Astrocyte of the spinal cord (primary cell): ENCODE measurements around the gene ZNF32.

Source experiments
- DNase-seq: peaks from one replicate; pipeline ENCODE4 v3.0.0; 2011; ENCODE audit warnings: low read depth, low spot score
- H3K4me3 ChIP-seq: 2 replicates; pipeline ENCODE4 v1.5.1; 2011; ENCODE audit warnings: low read depth, mild to moderate bottlenecking, low read length, moderate library complexity
- in situ Hi-C: cut with HindIII; loops from 2 replicates; pipeline ENCODE4 v1.10.0; 2017; ENCODE audit warnings: low sequenced_read_pairs
- TF ChIP-seq, protein P1 (sequence below): IDR thresholded peaks from 2 replicates; pipeline ENCODE4 v1.5.1; 2012; ENCODE audit warnings: low read depth, mild to moderate bottlenecking, low read length, inconsistent platforms

Gene ZNF32

DNA sequence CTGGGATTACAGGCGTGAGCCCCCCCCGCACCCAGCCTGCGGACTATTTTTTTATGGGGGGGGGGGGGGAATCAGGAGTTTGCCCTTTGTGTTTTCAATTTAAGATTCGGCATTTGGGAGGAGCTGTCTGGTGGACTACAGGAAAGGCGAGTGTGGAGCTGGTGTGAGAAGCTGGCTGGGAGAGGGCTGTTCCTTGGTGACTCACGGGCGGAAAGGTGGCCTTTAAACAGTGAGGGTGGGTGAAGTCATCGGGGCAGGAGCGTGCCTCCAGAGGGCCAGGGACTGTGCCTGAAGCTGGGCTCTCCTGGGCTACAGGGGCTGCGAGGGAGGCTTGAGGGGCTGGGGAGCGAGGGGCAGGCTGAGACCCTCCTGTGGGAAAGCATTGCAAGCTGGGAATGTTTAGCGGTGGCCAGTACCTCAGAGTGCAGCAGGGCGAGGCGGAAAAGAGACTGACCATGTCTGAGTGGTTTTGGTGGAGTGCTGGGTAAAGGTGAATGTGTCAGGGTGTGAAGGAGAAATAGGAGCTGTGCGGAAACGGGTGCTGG lies 39.7 kb upstream of the ZNF32 start:
- TF ChIP-seq, protein P1, sequence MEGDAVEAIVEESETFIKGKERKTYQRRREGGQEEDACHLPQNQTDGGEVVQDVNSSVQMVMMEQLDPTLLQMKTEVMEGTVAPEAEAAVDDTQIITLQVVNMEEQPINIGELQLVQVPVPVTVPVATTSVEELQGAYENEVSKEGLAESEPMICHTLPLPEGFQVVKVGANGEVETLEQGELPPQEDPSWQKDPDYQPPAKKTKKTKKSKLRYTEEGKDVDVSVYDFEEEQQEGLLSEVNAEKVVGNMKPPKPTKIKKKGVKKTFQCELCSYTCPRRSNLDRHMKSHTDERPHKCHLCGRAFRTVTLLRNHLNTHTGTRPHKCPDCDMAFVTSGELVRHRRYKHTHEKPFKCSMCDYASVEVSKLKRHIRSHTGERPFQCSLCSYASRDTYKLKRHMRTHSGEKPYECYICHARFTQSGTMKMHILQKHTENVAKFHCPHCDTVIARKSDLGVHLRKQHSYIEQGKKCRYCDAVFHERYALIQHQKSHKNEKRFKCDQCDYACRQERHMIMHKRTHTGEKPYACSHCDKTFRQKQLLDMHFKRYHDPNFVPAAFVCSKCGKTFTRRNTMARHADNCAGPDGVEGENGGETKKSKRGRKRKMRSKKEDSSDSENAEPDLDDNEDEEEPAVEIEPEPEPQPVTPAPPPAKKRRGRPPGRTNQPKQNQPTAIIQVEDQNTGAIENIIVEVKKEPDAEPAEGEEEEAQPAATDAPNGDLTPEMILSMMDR, result no peak
- in situ Hi-C loops, result no loop called here
- no peak overlapping the region for H3K4me3 ChIP-seq
- DNase-seq, result no peak

DNA sequence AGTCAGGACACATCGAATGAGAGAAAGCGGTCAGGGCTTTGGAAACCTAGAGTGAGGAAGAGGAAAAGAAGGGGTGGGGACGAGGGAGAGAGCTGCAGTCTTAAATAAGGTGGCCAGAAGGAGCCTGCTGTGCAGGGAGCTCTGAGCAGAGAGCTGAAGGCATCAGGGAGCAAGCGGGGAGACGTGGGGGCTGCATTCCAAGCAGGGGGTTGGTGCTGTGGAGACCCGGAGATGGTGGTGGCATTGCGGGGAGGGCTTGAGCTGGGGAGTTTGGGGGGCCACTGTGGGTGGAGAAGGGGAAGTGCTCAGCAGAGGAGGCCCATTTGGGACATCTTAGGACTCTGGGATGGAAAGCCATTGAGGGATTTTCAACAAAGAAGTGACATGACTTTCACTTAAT lies 38.7 kb upstream of the ZNF32 start:
- no peak overlapping the region for H3K4me3 ChIP-seq
- in situ Hi-C loops, result no loop called here
- TF ChIP-seq, protein P1, result no peak
- no peak for DNase-seq

GRCh38 chr10:43686414-43686813 lies 37.7 kb upstream of the ZNF32 start:
- no peak overlapping the region for H3K4me3 ChIP-seq
- in situ Hi-C loops, result no loop called here
- no peak for DNase-seq
- TF ChIP-seq, protein P1, result peak; percentile 5

- TF ChIP-seq, protein P1, result no peak
- in situ Hi-C loops, result no loop called here
Measured at GRCh38 chr10:43685744-43686143, 37.1 kb upstream of the ZNF32 start.

DNA sequence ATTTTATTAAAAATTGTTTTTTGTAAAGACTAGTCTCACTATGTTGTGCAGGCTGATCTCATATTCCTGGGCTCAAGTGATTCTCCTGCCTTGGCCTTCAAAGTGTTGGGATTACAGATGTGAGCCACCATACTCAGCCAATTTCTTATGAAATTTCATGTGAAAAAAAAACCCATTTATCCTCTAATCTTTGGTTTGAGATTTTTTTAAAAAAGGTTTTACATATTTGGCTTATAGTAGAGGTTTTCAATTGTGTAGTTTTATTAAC lies 35.5 kb upstream of the ZNF32 start:
- TF ChIP-seq, protein P1, result no peak
- no peak overlapping the region for H3K4me3 ChIP-seq
- in situ Hi-C loops, result no loop called here
- DNase-seq, result no peak

More at GRCh38 chr10:43685744-43686143, 37.1 kb upstream of the ZNF32 start:
- no peak for DNase-seq
- H3K4me3 ChIP-seq, result no peak overlapping the region

DNA sequence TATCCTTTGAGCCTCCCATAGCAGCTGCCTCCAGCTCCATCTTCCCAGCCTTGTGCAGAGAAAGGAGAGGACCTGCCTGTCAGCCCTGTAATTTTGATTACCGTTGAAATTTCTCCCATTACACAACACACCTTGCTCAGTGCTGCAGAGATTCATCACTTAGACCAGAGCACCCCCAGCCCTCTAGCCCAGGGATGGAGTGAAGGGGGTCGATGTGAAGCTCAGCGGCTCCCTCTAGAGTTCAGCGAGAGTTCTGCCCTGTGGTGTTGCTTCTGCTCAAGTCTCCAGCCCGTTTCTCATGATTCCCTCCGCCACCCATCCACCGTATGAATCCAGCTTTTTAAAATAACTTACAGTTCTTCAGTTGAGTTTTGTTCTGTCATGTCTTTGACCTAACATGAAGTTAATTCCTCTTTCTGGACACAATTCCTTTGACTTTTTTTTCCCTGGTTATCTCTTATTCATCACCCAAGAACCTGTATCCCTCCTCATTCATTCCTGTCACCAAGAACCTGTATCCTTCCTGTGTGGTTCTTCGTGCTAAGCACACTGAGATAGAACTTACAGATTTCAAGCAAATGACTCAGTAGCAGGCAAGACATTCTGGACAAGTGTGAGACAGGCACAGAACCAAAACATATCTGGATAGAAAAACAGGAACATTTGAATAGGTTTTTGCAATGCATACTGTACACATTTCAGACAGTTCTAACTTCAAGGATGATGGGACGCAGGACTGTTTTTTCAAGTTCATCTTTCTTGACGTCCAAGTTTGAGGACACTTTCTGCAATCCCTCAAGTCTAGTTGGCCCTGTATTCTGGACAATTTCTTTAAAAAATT lies 35.0 kb upstream of the ZNF32 start:
- in situ Hi-C loops, result no loop called here
- TF ChIP-seq, protein P1, result peak; percentile 52
- DNase-seq, result no peak
- H3K4me3 ChIP-seq, result no peak overlapping the region
